Stimulated activated naive CD8-positive, alpha-beta T cell treated with anti-CD3 and anti-CD28 coated beads, Interleukin-15, Interleukin-2, amounts not matched to agents 100 U/mL and 50 U/mL, for 24 hours (primary cell): Measurements from ENCODE around the gene FNDC3B.

Experiments used
- ATAC-seq: fragments of 150-1000 bp; cut with Tn5 transposase; one replicate; pipeline ENCODE4 v1.10.0; 2021
- DNase-seq: peaks from one replicate; pipeline ENCODE4 v3.0.0; 2021

FNDC3B gene

DNA sequence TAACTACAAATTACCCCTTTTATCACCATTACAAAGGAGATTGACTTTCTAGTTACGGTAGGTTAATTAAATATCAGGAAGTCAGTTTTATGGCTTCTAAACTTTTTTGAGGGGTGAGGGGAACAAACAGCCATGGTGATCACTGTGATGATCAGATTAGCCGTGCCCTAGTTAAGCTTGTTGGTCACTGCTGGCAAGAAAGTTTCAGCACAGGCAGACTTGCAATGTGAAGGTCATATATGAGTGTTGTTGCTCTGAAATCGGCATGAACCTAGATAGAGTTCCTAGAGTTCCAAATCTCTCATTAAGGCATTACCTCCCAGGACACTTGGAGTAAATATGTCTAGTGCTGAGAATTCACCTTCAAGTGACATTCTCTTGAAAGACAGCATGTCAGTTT, 252.3 kb downstream of the FNDC3B start:
- ATAC-seq = no peak
- DNase-seq = no peak

DNA sequence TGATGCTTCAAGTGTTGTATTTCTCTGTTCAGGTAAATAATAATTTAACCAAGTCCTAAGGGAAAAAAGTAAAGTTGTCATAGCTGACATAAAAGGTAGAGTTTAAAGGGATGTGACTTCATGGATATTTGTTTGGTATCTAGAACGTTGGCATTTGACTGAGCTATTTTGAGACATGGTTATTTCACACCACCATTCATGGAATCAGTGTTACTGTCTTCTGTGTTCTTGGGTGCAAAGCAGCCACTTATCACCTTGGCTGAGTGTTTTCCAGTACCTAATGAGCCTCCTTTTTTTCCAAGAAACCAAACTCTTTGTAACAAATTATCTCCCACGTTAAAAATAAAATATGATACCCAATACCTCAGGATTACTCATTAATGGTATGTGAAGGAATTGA, 253.0 kb downstream of the FNDC3B start:
- ATAC-seq = no peak

DNA sequence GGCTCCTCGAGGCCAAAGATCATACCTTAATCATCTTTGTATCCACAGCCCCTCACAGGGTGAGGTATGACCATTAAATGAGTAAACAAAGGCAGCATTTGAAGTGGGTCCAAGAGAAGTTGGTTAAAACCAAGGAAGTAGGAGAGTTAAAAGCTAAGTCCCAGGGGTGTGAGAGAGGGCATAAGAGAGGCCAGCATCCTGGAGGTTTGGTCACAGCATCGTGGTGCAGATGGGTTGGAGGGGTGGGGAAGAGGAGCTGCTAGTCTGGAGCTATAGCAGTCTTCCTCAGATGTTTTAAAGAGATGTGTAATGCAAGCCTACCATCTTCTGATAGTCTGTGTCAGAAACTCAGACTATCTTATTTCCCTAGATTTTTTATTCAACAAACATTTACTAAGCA, 253.7 kb downstream of the FNDC3B start:
- DNase-seq (no peak), ATAC-seq (no peak)

More for the DNA sequence above, 253.0 kb downstream of the FNDC3B start:
- DNase-seq = no peak

DNA sequence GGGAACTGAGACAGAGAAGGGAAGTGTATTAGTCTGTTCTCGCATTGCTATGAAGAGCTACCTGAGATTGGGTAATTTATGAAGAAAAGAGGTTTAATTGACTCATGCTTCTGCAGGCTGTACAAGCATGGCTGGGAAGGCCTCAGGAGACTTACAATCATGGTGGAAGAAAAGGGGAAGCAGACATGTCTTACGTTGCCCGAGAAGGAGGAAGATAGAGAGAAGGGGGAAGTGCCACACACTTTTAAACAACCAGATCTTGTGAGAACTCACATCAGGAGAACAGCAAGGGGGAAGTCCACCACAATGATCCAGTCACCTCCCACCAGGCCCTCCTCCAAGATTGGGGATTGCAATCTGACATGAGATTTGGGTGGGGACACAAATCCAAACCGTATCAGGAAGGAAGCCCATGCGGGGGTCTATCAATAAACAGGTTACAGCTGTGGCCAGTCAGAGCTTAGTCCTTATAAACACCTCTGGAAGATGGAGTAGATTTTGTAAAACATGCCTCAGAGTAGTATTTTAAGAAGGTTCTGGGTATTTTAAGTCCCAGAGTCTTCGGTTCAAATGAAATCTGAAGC, 254.9 kb downstream of the FNDC3B start:
- ATAC-seq (no peak), DNase-seq (no peak)

DNA sequence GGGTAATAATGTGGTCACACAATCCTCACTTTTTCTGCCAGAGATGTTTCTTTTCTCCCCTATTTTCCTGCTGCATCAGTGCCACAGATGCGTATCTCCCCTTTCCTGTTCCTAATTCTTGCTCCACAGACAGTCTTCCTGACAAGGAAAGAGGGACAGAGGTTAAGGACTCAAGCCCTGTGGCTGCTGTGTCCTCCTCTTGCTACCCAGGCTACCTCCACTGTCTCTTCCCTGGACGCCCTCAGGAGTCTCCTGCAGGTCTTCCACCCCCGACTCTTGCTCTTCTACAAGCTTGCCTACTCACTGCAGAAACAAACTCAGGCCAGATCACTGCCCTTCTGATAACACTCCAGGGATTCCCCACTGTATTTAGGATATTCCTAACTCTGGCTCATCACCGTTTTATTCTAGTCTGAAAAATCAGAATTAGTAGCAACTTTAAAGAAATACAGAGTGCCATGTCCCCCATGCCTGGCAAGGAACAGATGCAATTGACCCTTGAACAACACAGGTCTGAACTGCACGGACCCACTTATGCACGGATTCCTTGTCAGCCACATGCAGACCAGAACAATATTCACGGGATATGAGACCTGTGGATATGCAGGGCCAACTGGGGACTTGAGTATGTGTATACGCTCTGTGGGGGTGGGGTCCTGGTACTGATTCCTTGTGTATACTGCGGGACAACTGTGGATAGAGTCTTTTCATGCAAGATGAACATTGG, 257.0 kb downstream of the FNDC3B start:
- DNase-seq = no peak
- ATAC-seq = no peak

DNA sequence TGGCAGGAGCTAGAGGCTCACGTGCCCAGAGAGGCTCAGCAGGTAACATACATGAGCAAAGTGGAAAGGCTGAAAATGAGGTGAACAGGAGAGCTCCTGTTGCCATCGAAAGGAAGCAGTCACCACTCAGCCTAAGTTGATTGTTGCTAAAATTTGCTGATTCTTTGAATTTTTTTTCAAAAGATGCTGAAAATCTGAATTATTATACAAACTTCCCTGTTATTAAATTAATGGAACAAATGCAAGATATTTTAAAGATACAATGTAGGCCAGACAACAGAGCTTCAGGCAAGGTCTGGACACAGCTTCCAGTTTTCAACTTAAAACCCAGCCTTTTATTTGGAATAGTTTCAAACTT, 257.6 kb downstream of the FNDC3B start:
- ATAC-seq (no peak), DNase-seq (no peak)

DNA sequence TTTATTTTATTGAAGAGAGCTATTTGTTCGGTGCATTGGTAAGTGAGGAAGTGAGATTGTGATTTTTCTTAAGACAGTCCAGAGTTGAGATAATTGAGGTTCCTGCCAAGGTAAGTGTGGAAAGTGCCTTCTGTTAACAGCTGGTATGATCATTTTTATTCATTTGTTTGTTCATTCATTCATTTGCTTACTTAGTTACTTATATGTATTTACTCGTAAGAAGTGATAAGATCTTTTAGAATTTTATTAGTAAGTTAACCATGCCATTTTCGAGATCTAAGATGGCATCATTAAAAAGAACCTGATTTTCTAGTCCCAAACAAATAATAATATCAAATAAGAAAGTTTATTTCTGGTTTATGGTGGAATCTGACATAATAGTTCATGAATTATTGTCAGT, 258.9 kb downstream of the FNDC3B start:
- DNase-seq (no peak), ATAC-seq (no peak)

DNA sequence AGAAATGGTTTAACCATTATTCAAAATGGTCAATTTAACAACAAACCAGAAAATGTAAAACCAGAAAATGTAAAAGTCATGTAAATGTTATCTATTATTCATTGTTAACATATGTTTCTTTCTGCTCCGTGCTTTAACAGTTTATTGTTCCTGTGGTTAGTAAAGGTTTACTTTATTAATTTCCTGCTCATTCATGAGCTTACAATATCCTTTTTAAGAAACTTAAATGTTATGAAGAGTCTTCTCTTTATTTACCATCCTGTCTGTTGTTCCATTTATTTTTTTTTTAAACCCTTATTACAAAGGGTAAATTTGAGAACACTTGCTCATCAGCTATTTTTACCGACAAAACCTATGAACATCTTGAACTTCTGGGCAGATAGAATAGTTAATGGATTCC, 260.8 kb downstream of the FNDC3B start:
- ATAC-seq (no peak), DNase-seq (no peak)

DNA sequence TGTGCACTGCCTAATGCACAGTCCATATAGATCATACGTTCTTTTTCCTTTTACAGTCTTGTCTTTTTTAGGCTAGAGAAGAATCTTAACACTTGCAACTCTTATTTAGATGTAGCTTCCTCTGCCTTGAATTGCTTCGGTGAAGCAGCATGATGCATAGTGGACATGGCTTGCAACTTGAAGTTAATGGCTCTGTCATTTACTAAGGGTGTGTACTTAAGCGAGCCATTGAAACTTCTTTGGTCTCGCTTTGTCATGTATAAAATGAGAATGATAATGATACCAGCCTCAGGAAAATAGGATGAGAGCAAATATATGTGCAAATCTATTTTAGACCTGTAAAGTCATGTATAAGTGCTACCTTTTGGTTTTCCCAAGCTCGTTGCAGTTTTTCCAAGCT, 261.5 kb downstream of the FNDC3B start:
- ATAC-seq = no peak
- DNase-seq = no peak

DNA sequence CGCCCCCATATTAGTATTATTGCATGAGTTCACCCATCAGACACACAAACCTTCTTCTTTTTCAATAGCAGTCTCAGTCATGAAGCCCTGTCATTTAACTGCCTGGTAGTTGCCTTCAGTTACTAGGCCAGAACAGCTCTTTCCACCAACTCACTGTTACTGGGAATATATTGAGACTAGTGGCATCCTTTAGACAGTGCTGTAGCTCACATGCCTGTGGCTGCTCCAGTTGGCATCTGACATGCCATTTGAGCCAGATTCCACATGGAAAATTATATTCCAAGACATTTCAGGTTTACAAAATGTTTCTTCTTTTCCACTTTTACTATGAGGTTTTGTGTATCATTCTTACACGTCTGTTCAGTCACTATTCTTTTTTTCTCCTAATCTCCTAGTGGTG, 262.8 kb downstream of the FNDC3B start:
- no peak for DNase-seq
- no peak for ATAC-seq

DNA sequence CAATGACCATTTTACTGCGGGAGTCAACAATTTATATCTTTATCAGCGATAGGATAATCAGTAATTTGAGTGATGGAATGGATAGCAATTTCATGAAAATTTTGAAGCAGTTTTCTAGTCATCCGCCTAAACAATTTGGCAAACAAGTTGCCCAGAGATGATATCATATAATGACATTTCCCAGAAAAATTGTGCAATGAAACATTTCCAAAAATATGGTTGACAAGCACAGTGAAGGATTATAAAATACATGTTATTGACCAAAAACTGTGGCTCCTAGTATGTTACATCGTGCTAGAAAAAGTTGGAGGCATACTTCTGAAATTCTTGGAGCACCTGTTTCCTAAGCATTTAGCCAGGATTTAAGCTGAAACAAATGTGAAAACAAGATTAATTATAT, 263.8 kb downstream of the FNDC3B start:
- ATAC-seq (no peak), DNase-seq (no peak)

DNA sequence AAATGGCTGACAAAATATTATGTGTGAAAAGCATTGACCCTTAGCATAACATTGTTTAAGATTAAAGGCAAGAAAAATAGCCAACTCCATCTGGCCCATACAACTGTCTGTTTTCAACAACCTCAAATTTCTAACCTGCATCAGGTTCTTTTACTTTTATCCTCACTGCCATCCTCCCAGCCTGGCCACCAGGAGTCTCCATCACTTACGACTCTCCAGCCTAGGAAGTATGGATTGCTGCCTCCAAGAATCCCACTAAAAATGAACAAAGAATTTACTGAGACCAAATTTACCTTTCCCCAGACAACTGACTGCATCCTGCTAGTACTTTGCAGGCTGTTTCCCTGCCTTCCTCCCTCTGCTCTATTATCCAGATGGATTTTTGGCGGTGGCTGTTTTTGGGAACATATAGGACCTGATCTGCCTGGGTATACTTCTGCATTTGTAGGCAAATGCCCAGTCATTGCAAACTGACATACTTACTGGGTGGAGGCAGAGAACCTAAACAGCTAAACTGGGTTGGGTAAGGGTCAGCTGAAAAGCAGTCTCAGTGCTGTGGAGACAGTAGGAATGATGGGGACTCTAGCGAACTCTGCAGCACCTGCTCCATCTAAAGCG, 264.7 kb downstream of the FNDC3B start:
- ATAC-seq = no peak
- no peak for DNase-seq

DNA sequence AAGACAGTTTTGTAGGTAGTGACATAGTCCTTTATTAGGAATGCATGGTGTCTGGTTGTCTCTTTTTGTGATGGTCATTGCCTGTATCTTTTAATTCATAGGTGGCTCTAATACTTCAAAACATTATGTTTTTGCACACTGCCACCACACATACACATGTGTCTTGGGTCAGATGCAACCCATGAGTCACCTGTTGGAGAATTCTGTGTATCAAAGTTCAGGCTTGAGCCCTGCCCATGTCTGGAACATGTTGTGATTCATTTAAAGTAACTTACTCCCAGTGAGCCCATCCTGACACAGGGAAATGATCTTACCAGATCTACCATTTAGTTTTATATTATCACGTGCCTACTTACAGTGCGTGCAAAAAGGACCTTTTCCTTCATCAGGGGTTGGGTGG, 266.2 kb downstream of the FNDC3B start:
- ATAC-seq (no peak), DNase-seq (no peak)

DNA sequence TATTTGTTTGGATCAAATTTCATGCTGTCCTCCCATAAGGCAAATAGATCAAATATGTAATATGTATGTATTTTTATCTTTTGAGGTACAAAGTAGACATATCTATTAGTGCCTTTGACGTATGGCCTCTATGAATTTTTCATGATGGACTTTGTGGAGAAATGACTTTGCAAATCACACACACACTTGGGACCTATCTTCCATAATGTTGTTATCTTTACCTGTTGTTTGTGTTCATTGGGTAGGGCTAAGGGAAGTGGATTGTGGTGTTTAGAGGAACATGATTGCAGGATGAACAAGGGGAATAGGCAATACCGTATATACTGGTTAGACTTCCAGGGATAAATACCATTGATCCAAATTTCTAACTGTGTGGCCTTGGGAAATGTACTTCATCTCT, 266.6 kb downstream of the FNDC3B start:
- ATAC-seq (no peak), DNase-seq (no peak)

DNA sequence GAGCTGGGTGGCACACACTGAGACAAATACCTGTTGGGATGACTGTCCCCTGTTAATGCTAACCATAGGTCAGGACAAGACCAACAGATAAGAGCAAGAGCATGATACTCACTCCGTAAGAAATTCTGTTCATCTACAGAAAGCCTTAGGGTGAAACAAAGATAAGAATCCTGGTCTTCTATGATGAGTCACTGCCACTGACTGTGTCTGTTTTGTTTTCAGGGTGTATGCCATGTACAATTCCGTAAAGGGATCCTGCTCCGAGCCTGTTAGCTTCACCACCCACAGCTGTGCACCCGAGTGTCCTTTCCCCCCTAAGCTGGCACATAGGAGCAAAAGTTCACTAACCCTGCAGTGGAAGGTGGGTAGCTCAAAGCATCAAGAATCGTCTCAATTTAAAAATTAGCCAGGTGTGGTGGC, 267.8 kb downstream of the FNDC3B start:
- DNase-seq (no peak), ATAC-seq (no peak)

DNA sequence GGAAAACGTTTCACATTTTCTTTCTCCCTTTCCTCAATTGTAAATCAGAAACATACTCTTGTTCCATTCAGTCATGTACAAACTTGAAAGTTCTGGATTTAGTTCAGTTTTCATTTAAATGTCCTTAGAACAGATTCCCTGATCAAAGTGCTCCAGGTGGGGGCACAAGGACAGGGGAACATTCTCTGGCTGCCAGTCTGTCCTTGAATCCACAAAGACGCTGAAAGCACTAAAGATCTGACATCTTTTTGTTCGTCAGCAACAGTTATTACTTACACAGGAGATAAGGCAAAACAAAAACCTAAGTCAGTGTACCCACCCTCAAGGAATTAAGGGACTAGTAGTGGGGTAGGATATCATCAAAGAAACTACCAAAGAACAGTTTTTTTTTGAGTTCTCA, 269.7 kb downstream of the FNDC3B start:
- no peak for DNase-seq
- no peak for ATAC-seq

DNA sequence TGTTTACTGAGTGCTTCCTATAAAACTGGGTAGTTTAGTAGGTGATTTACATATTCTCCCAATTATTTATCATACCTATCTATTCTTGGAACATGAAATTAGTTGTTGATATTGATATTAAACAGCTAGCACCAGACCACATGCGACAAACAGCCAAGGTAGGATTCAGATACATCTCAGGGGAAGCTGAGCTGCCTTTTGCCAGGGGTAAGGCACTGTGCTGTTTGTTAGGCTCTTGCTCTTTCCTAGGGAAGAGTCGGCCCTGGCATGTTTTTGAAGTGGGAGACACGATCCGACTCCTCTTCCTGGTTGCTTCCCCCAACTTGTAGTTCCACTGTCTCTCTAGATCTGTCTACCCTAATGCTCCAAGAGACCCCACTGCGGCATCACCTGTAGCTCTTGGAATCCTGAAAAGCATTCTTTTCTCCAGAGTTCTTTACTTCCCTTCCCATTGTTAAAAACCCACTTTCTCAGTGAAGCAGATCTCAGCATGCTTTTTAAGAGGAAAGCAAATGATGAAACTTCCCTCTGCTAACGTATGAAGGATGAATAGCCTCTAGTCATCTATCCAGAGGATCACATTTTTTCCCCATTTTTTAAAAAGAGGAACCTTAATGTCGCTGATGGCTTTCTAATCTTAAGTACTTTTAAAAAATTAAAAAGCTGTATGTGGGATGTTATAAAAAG, 270.5 kb downstream of the FNDC3B start:
- DNase-seq (no peak), ATAC-seq (no peak)

DNA sequence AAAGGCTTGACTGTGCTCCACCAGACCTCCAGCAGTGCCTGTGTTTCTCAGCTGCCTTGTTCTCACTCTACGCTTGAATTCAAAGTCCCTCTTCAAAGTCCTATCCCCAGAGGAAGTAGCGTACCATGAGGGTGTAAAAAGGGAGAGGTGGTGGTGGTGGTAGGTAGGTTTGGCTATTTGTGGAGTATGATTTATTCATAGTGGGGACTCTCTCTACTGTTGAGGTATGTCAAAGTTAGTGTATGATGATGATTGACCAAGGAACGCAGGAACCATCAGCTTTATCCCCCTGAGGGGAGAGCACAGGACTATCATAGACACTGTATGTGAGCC, 271.0 kb downstream of the FNDC3B start:
- ATAC-seq (no peak), DNase-seq (no peak)

DNA sequence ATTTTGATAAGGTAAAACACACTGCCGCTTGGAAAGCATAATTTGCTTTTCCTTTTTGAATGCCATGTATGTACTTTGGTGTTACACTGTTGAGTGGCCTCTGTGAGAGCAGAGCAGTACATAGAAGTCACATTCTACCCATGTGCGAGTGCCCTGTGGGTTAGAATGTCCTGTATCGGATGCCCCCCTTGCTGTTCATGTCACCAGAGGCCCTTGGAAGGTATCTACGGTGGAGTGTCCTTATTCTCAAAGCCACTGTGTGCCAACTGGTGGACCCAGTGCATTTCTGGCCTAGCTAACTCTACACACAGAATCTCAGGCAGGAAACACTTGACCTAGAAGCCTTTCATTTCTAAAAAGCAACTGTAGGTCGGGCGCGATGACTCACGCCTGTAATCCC, 271.8 kb downstream of the FNDC3B start:
- DNase-seq (no peak), ATAC-seq (no peak)

DNA sequence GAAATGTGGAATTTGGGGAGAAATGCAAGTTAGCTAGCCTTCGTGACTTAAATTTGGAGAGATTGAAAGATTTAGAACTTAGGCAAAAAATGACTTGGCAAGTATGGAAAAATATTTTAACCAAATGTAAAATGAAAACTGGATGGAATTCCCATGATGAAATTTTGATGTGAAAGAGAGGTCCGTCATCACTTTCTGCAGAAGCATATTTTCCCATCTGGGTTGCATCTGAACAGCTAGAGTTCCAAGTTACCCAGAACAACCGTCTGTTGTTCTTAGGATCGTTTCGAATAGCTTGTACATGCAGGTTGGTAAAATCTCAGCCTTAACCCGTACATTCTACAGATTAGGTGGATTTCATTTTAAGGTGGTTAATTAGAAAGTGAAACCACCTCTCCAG, 272.6 kb downstream of the FNDC3B start:
- DNase-seq = no peak

DNA sequence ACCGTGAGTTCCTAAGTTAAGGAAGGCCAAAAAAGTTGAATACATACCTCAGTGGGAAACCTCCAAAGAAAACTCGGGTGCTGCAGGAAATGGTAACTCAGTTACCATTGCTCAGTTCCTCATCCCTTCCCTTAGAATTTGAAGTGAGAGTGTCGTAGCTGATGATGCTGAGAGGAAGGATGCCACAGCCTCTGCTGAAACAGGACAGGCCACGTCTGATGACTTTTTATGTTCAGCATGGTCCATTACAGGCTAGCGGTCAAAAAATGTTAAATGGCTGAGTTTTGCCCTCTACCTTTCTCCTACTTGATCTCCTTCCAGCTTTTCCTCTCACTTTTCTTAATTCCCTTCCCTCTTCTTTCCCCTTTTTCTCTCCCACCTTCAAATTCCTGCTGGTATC, 273.3 kb downstream of the FNDC3B start:
- DNase-seq (no peak), ATAC-seq (no peak)

More for the DNA sequence above, 272.6 kb downstream of the FNDC3B start:
- ATAC-seq = no peak

DNA sequence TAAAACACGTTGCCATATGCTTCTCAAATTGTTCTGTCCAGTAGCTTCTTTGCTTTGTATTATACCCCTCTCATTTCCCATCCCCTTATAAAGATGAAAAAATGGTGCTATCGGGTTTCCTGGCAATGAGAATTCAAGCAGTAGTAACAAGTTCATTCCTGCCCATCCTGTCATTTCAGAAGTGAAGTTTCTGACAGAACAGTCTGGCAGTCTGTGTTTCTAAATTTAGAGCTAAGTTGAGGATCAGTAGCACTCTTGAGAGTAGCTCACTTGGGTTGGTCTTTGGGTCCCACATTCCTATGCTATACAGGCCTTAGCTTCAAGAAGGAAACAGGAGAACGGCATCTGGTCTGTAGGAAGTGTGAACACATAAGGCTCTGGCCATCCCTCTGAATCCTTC, 274.3 kb downstream of the FNDC3B start:
- no peak for ATAC-seq
- no peak for DNase-seq

DNA sequence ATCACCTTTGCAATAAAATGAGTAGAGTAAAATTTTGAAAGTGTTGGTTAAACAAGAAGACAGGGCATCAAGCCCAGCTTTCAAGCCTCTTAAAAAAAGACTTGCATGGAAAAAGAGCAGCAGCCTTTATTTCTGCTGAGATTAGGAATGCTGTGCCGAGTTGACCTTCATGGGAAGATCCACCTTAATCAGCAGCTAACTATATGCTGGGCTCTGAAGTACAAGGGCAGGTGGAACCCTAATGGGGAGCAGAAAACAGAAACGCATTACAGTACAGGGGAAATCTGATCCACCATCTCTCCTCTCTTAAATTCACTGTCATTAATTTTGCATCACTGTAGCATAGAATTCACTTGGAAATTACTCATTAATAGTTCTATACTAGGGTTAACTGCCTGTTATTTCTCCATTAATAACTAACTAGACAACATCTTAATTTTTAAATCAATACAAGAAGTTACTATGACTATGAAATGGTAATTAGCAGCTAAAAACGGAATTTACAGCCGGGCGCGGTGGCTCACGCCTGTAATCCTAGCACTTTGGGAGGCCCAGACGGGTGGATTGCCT, 275.3 kb downstream of the FNDC3B start:
- ATAC-seq (no peak), DNase-seq (no peak)
